ENCODE data around the gene EPB41L4B.
"Not testable (repeated sequence)": the region's sequence is repeated elsewhere in the genome, so short reads cannot be mapped to it uniquely, and the experiment has no call there.

EPB41L4B gene

GRCh38 chr9:109241207-109241606 is 79.7 kb downstream of the EPB41L4B start:
- DNase-seq, result no peak

- DNase-seq, result no peak
Measured at GRCh38 chr9:109239240-109239639, 81.6 kb downstream of the EPB41L4B start.

- no peak for DNase-seq
Measured at GRCh38 chr9:109238655-109239054, 82.2 kb downstream of the EPB41L4B start.

- no peak for DNase-seq
Measured at GRCh38 chr9:109238125-109238524, 82.7 kb downstream of the EPB41L4B start.

GRCh38 chr9:109232449-109233237 is 88.2 kb downstream of the EPB41L4B start:
- no peak for DNase-seq

GRCh38 chr9:109231593-109231992 is 89.3 kb downstream of the EPB41L4B start:
- no peak for DNase-seq

- no peak for DNase-seq
Measured at GRCh38 chr9:109230277-109230676, 90.6 kb downstream of the EPB41L4B start.

GRCh38 chr9:109229682-109230081 is 91.2 kb downstream of the EPB41L4B start:
- DNase-seq, result no peak

- DNase-seq, result no peak
Measured at GRCh38 chr9:109228093-109228642, 92.7 kb downstream of the EPB41L4B start.

- DNase-seq, result no peak
Measured at GRCh38 chr9:109225629-109226028, 95.2 kb downstream of the EPB41L4B start.

- no peak for DNase-seq
Measured at GRCh38 chr9:109224751-109225150, 96.1 kb downstream of the EPB41L4B start.

- not testable (repeated sequence) for DNase-seq
Measured at GRCh38 chr9:109218242-109218641, 102.6 kb downstream of the EPB41L4B start.

- DNase-seq, result no peak
Measured at GRCh38 chr9:109214414-109214813, 106.4 kb downstream of the EPB41L4B start.

- no peak for DNase-seq
Measured at GRCh38 chr9:109213285-109214121, 107.4 kb downstream of the EPB41L4B start.

GRCh38 chr9:109212768-109213167 is 108.1 kb downstream of the EPB41L4B start:
- no peak for DNase-seq

GRCh38 chr9:109206670-109207069 is 114.2 kb downstream of the EPB41L4B start:
- no peak for DNase-seq

GRCh38 chr9:109205526-109205925 is 115.3 kb downstream of the EPB41L4B start:
- no peak for DNase-seq

- no peak for DNase-seq
Measured at GRCh38 chr9:109203761-109204360, 117.0 kb downstream of the EPB41L4B start.

GRCh38 chr9:109199676-109200075 is 121.2 kb downstream of the EPB41L4B start:
- DNase-seq, result no peak

GRCh38 chr9:109198736-109199382 is 122.0 kb downstream of the EPB41L4B start:
- DNase-seq, result no peak

GRCh38 chr9:109193974-109194556 is 126.8 kb downstream of the EPB41L4B start:
- no peak for DNase-seq

GRCh38 chr9:109192732-109193361 is 128.0 kb downstream of the EPB41L4B start:
- DNase-seq, result no peak

All from activated T-cell treated with anti-CD3 and anti-CD28 coated beads for 4 hours (primary cell).